ENCODE results near the gene FBXL14.
A peak's percentile ranks its signal among the peaks of the same experiment; 100 is the strongest.

The FBXL14 gene

DNA sequence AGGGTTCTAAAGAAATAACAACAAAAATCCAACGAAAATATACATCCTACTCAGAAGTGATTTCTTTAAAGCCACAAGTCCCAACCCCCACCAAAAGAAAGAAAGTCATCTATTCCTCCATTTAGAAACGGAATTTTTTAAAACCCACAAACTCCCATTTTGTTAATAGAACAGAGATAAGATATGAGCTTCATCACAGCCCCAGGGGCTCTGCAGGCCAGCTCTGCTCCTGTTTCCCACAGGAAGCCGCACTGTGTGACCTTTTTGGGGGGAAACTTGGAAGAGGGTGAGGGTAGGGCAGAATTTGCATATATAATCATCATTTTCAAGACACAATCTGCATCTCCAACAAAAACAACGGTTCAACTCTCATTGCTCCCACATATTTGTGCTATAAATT lies 2.8 kb downstream of the FBXL14 start:
- Histone ChIP-seq H3K4me1 (ENCODE audit: control insufficient read depth in 1 of 2, insufficient read depth in 1 of 2, low read depth in 1 of 2, low read length in 1 of 2) (peaks cover 36 to 43% of the 10 kb centered on the region in 2 experiments), H3K9me3 (no peaks in the 10 kb centered on the region), H3K27ac (no peak overlapping the region), H3K4me3 (ENCODE audit: low read depth in 1 of 2, low read length in 1 of 2) (peak overlapping the region in 1 of 2 experiments; percentile 74), H3K27me3 (no peaks in the 10 kb centered on the region), H3K36me3 (no peaks in the 10 kb centered on the region)
- TF ChIP-seq, protein P1, sequence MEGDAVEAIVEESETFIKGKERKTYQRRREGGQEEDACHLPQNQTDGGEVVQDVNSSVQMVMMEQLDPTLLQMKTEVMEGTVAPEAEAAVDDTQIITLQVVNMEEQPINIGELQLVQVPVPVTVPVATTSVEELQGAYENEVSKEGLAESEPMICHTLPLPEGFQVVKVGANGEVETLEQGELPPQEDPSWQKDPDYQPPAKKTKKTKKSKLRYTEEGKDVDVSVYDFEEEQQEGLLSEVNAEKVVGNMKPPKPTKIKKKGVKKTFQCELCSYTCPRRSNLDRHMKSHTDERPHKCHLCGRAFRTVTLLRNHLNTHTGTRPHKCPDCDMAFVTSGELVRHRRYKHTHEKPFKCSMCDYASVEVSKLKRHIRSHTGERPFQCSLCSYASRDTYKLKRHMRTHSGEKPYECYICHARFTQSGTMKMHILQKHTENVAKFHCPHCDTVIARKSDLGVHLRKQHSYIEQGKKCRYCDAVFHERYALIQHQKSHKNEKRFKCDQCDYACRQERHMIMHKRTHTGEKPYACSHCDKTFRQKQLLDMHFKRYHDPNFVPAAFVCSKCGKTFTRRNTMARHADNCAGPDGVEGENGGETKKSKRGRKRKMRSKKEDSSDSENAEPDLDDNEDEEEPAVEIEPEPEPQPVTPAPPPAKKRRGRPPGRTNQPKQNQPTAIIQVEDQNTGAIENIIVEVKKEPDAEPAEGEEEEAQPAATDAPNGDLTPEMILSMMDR (IDR thresholded peaks at IDR 0.05), result no peak

DNA sequence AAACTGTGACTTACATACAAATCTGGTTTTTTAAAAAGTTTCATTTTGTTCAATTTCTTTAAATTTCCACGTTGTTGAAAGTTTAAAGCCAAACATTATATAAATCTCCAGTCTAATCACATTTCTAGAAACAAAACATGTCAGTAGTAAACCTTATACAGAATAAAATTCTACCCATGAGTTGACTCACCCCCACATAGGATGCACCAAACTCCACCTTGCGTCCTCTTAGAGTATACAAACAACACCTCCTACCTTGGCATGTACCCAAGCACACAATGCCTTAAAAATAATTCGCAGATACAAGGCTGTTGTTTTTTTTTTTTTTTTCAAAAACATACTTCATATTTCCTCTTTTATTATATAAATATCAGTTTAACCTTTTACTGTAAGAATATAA lies 3.3 kb downstream of the FBXL14 start:
- Histone ChIP-seq H3K27me3 (no peaks in the 10 kb centered on the region), H3K4me3 (ENCODE audit: low read depth in 1 of 2, low read length in 1 of 2) (no peak overlapping the region), H3K27ac (no peak overlapping the region), H3K4me1 (ENCODE audit: control insufficient read depth in 1 of 2, insufficient read depth in 1 of 2, low read depth in 1 of 2, low read length in 1 of 2) (peaks cover 36 to 40% of the 10 kb centered on the region in 2 experiments), H3K36me3 (no peaks in the 10 kb centered on the region), H3K9me3 (no peaks in the 10 kb centered on the region)
- TF ChIP-seq, protein P1 (IDR thresholded peaks at IDR 0.05), result no peak

DNA sequence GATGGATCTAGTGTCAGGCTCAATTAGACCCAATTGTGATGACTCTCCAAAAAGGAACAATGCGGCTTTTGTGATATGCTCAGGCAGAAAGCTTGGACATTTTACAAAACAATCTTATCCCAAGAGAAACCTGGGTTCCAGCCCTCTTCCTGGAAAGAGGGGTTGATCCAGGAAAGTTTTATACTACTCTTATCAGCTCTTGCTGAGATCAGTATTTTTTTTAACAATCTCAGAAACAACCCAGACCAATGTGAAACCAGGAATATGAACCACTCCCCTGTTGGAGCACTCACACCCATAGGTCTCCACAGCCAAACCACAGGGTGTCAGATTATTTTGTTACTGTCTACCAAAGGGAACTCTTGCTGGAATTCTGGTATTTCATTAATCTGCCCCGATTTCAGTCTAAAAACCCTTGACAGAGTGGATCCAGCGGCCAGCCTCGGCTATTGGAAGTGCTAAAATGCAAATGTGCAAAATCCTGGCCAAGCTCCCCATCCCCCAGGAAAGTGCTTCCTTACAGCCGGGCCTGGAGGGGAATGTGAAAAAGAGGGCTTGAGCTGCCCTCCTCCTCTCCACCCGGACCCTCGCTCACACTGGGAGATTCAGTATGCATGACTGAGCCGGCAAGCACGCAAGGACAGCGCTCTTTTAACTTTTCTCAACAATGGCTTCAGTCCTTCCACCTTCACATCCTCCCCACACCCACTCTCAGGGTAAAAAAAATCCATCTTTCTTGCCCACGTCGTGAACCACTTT lies 4.0 kb downstream of the FBXL14 start:
- no peaks in the 10 kb centered on the region for H3K27me3 ChIP-seq
- no peak overlapping the region for H3K4me3 ChIP-seq (ENCODE audit: low read depth in 1 of 2, low read length in 1 of 2)
- TF ChIP-seq, protein P1 (IDR thresholded peaks at IDR 0.05), result no peak
- no peak overlapping the region for H3K27ac ChIP-seq
- H3K36me3 ChIP-seq, result no peaks in the 10 kb centered on the region
- H3K9me3 ChIP-seq, result no peaks in the 10 kb centered on the region
- H3K4me1 ChIP-seq (ENCODE audit: control insufficient read depth in 1 of 2, insufficient read depth in 1 of 2, low read depth in 1 of 2, low read length in 1 of 2), result peaks cover 34 to 36% of the 10 kb centered on the region in 2 experiments

DNA sequence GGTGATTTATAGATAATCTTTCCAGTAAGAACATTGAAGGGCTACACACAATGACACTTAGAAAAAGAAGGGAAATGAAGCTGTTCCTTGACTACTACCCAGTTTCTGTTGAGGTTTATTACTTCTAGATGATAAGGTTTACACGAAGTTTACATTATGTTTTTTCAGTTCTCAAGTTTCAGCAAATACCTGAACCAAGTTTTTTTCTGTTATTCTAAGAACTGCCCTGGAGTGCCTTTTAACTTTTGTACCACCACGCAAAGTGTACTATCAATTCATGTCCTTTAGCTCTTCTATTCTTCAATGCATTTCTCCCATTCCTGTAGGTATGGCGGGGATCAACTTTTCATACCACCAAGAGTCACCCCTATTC lies 5.8 kb downstream of the FBXL14 start:
- TF ChIP-seq, protein P1 (IDR thresholded peaks at IDR 0.05), result no peak
- no peaks in the 10 kb centered on the region for H3K36me3 ChIP-seq
- H3K4me3 ChIP-seq (ENCODE audit: low read depth in 1 of 2, low read length in 1 of 2), result no peak overlapping the region
- H3K27ac ChIP-seq, result no peak overlapping the region
- no peaks in the 10 kb centered on the region for H3K27me3 ChIP-seq
- peaks cover 27 to 28% of the 10 kb centered on the region in 2 experiments for H3K4me1 ChIP-seq (ENCODE audit: control insufficient read depth in 1 of 2, insufficient read depth in 1 of 2, low read depth in 1 of 2, low read length in 1 of 2)
- no peaks in the 10 kb centered on the region for H3K9me3 ChIP-seq

DNA sequence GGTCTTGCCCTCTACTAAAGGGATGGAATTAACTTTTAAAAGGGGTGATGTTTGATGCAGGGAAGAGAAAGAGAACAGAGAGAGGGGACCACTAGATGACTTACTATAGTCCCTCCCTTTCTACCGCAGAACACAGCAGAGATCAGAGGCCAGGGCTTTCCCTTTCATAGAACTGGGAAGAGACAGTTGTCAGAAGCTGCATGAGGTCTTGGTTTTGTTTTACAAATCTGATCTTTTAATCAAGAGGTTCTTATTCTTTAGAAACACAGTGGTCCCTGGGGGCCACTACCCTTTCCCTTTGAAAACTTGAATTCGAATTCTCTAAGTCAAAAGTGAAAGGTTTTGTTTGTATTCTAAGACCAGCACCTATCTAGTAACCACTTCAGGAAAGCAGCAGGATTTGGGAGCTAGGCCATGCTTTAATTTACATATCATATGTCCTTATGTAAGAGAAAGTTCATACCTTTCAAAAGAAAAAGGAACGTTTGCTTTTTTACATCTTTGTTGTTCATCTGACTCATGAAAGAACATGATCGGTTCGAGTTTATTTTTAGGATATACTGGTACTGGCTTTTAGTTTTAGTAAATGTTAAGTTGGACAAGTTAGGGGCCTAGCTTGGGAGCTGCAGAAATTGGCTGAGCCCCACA lies 6.3 kb downstream of the FBXL14 start:
- Histone ChIP-seq H3K4me1 (ENCODE audit: control insufficient read depth in 1 of 2, insufficient read depth in 1 of 2, low read depth in 1 of 2, low read length in 1 of 2) (peaks cover 26 to 27% of the 10 kb centered on the region in 2 experiments), H3K27ac (no peak overlapping the region)

More for the DNA sequence above, 6.3 kb downstream of the FBXL14 start:
- H3K27me3 ChIP-seq, result no peaks in the 10 kb centered on the region
- TF ChIP-seq, protein P1 (IDR thresholded peaks at IDR 0.05), result no peak
- H3K36me3 ChIP-seq, result no peaks in the 10 kb centered on the region
- no peaks in the 10 kb centered on the region for H3K9me3 ChIP-seq
- no peak overlapping the region for H3K4me3 ChIP-seq (ENCODE audit: low read depth in 1 of 2, low read length in 1 of 2)

All from neutrophil (primary cell).